ENCODE results near the gene RPRD1B. TPM values are rescaled to one million over a fixed set of nuclear protein-coding genes. Genes with fewer than 3 reads are reported as not detected.

RPRD1B gene
- total RNA-seq, 2 experiments from 2014 or later: 54.8 to 55.7 TPM

DNA sequence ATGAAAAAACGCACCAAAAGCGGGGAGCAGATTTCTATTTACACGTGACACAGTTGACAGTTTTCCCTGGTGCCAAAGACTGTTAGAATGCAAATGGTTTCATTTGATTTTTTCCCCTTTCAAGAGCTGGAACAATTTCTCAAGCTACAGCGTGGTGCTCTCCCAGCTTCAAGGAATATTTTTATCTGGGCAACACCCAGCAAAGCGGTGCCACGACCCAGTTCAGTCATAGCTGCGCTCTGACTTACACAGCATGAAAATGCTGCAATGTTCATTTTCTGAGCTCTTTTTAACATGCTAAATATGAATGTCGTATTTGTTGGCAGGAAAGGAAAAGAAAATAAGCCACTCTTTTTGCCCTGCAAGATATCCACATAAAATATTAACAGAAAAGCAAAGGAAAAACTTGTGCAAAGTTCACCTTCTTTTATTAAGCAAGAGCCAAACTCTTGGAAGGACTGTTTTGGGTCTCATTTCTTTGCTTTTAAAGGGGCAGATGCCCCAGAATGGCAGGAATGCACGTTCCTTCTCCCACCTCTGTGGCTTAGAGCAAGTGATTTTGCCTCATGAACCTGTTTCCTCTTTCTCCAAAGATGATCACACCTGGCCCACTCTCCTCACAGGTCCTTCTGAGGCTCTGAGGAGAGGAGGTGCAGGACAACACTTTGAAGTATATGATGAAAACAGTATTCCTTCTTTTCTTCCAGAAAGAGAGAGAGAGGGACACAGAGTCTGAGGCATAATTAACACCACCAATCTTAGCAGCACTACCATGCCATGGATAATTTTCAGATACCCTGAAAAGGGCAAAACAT, 47.3 kb upstream of the RPRD1B start:
- peaks cover 12% of the 10 kb centered on the region for H3K4me1 ChIP-seq (ENCODE audit: insufficient read depth, low read length)
- no peaks in the 10 kb centered on the region for H3K9me3 ChIP-seq (ENCODE audit: control insufficient read depth in 1 of 2, insufficient read depth in 1 of 2, low read length in 2 of 2)
- Mint-ChIP-seq H3K27me3 (no peaks in the 10 kb centered on the region), H3K27ac (no peak overlapping the region), H3K4me3 (no peak overlapping the region), H3K4me1 (ENCODE audit: low read depth) (peaks cover 18% of the 10 kb centered on the region), H3K36me3 (ENCODE audit: low read depth) (peaks cover 80% of the 10 kb centered on the region), H3K9me3 (no peaks in the 10 kb centered on the region)
- peaks cover 48% of the 10 kb centered on the region for H3K36me3 ChIP-seq (ENCODE audit: insufficient read depth, low read length)
- H3K4me3 ChIP-seq (ENCODE audit: low read length): no peak overlapping the region
- DNase-seq (no peak), ATAC-seq (ENCODE audit: poor library complexity) (no peak)
- intact Hi-C loops (cut with DNase I, micrococcal nuclease): no loop called here
- CTCF ChIA-PET: no interaction called here
- H3K27me3 ChIP-seq (ENCODE audit: control insufficient read depth in 1 of 2, insufficient read depth in 2 of 2, low read length in 2 of 2): no peaks in the 10 kb centered on the region
- H3K27ac ChIP-seq (ENCODE audit: low read depth in 1 of 2, low read length in 2 of 2): no peak overlapping the region
- TF ChIP-seq, protein P1, sequence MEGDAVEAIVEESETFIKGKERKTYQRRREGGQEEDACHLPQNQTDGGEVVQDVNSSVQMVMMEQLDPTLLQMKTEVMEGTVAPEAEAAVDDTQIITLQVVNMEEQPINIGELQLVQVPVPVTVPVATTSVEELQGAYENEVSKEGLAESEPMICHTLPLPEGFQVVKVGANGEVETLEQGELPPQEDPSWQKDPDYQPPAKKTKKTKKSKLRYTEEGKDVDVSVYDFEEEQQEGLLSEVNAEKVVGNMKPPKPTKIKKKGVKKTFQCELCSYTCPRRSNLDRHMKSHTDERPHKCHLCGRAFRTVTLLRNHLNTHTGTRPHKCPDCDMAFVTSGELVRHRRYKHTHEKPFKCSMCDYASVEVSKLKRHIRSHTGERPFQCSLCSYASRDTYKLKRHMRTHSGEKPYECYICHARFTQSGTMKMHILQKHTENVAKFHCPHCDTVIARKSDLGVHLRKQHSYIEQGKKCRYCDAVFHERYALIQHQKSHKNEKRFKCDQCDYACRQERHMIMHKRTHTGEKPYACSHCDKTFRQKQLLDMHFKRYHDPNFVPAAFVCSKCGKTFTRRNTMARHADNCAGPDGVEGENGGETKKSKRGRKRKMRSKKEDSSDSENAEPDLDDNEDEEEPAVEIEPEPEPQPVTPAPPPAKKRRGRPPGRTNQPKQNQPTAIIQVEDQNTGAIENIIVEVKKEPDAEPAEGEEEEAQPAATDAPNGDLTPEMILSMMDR (IDR thresholded peaks at IDR 0.05): no peak
- POLR2A ChIA-PET: interaction anchor here (1.4 kb wide), 1 partner anchor 21 kb away, joined by 3 read pairs; no protein-coding TSS in a partner anchor

DNA sequence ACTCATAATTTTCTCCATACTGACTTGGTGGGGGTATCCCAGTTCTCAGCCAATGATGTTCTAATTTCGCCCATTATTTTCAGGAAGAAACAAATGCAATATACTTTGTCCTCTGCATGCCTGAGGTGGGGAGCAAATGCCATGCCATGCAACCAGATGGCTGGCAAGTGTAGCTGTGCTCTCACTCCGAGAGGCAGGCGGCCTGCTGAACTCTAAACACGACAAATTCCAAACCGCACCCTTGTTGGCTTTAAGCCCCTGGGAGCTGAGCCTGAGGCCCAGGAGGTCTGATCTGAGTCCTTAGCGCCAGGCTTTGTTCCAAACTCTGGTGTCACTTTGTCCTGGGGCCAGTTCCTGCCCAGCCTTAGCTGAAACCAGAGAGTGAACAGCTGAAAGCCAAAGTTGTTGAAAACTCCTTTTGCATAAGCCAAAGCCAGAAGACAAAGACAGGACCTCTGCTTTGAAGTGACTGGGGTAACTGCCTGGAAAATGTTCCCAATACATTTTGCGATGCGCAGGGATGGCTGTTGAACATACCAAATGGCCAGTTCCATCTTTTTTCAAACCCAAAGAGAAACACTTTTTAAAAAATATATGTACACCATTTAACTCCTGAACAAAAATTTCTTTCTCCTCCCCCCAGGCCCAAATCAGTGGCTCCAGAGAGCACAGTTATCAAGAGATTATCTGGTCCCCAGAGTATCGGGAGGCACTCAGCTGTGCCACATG, 46.5 kb upstream of the RPRD1B start:
- ATAC-seq (ENCODE audit: poor library complexity) (no peak), DNase-seq (no peak)
- Mint-ChIP-seq H3K4me1 (ENCODE audit: low read depth) (peaks cover 24% of the 10 kb centered on the region), H3K27me3 (no peaks in the 10 kb centered on the region), H3K36me3 (ENCODE audit: low read depth) (peaks cover 79% of the 10 kb centered on the region), H3K4me3 (no peak overlapping the region), H3K9me3 (no peaks in the 10 kb centered on the region), H3K27ac (no peak overlapping the region)
- ChIA-PET POLR2A (interaction anchor here (1.4 kb wide), 1 partner anchor 20 kb away, joined by 3 read pairs; no protein-coding TSS in a partner anchor), CTCF (no interaction called here)
- intact Hi-C loops (cut with DNase I, micrococcal nuclease): no loop called here
- Histone ChIP-seq H3K27ac (ENCODE audit: low read depth in 1 of 2, low read length in 2 of 2) (no peak overlapping the region), H3K36me3 (ENCODE audit: insufficient read depth, low read length) (peaks cover 48% of the 10 kb centered on the region), H3K9me3 (ENCODE audit: control insufficient read depth in 1 of 2, insufficient read depth in 1 of 2, low read length in 2 of 2) (no peaks in the 10 kb centered on the region), H3K27me3 (ENCODE audit: control insufficient read depth in 1 of 2, insufficient read depth in 2 of 2, low read length in 2 of 2) (no peaks in the 10 kb centered on the region), H3K4me3 (ENCODE audit: low read length) (no peak overlapping the region), H3K4me1 (ENCODE audit: insufficient read depth, low read length) (peaks cover 13% of the 10 kb centered on the region)
- TF ChIP-seq, protein P1 (IDR thresholded peaks at IDR 0.05): no peak

DNA sequence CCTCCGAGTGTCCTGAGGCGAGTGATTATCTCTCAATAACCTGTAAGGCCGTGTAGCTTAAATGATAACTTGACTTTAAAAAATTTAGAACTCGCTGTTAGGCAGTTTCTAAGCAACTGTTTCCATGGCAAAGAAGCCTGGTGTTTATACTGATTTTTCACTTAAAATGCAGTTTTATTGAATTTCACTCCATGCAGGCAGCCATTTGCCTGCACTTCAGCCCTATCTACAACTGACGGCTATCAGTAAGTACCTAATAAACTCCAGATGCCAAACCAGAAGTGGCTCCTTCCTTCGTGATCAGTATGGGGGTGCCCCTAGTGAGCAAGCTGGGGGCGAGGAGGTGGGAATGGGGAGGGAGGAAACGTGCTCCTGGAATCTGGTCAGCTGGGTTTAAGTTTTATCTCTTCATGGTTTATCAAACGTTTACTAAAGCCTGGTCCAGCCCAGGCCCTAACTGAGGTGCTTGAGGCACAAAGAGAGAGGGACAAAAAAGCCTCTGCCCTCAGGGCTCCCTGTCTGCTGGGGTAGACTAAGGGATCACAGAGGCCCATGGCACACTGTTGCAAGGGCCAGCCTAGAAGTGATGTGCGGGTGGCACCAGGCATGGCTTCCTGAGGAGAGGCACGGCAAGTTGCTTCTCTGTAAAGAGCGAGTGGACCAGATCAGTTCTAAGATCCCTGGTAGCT, 45.8 kb upstream of the RPRD1B start:
- no peak for ATAC-seq (ENCODE audit: poor library complexity)
- peaks cover 47% of the 10 kb centered on the region for H3K36me3 ChIP-seq (ENCODE audit: insufficient read depth, low read length)
- Mint-ChIP-seq H3K4me1 (ENCODE audit: low read depth) (peaks cover 24% of the 10 kb centered on the region), H3K36me3 (ENCODE audit: low read depth) (peaks cover 72% of the 10 kb centered on the region), H3K27me3 (no peaks in the 10 kb centered on the region), H3K4me3 (no peak overlapping the region), H3K27ac (no peak overlapping the region), H3K9me3 (no peaks in the 10 kb centered on the region)
- H3K9me3 ChIP-seq (ENCODE audit: control insufficient read depth in 1 of 2, insufficient read depth in 1 of 2, low read length in 2 of 2): no peaks in the 10 kb centered on the region
- peaks cover 13% of the 10 kb centered on the region for H3K4me1 ChIP-seq (ENCODE audit: insufficient read depth, low read length)
- TF ChIP-seq, protein P1 (IDR thresholded peaks at IDR 0.05): no peak
- no peak overlapping the region for H3K4me3 ChIP-seq (ENCODE audit: low read length)
- ChIA-PET POLR2A (interaction anchor here (1.4 kb wide), 1 partner anchor 20 kb away, joined by 3 read pairs; no protein-coding TSS in a partner anchor), CTCF (no interaction called here)
- no peaks in the 10 kb centered on the region for H3K27me3 ChIP-seq (ENCODE audit: control insufficient read depth in 1 of 2, insufficient read depth in 2 of 2, low read length in 2 of 2)
- no peak for DNase-seq
- H3K27ac ChIP-seq (ENCODE audit: low read depth in 1 of 2, low read length in 2 of 2): no peak overlapping the region
- intact Hi-C loops (cut with DNase I, micrococcal nuclease): no loop called here

Measured in CD4-positive, alpha-beta T cell (primary cell).